SIG-M5 (cell line): Measurements from ENCODE around the gene UCKL1.
"Not testable (repeated sequence)": the region's sequence is repeated elsewhere in the genome, so short reads cannot be mapped to it uniquely, and the experiment has no call there.

Experiments
- DNase-seq: peaks from one replicate; lab custom pipeline; 2025; lab: John Stamatoyannopoulos, UW

UCKL1 gene

GRCh38 chr20:63972312-63973159, 16.3 kb upstream of the UCKL1 start:
- no peak for DNase-seq

- DNase-seq = not testable (repeated sequence)
Measured at GRCh38 chr20:63971960-63972311, 15.7 kb upstream of the UCKL1 start.

- no peak for DNase-seq
Measured at GRCh38 chr20:63970714-63971431, 14.7 kb upstream of the UCKL1 start.

GRCh38 chr20:63969838-63970713, 13.9 kb upstream of the UCKL1 start, which contains the start of gene ZNF512B:
Gene ZNF512B, minus strand, starts transcription at chr20:63969930. Its CDS starts 1,980 bp downstream, at chr20:63967950.
- DNase-seq = no peak

- no peak for DNase-seq
Measured at GRCh38 chr20:63968928-63969760, 12.9 kb upstream of the UCKL1 start.

- no peak for DNase-seq
Measured at GRCh38 chr20:63968136-63968927, 12.1 kb upstream of the UCKL1 start.

GRCh38 chr20:63967330-63968135, 11.3 kb upstream of the UCKL1 start:
- DNase-seq = no peak

- DNase-seq = no peak
Measured at GRCh38 chr20:63966944-63967322, 10.7 kb upstream of the UCKL1 start.

- DNase-seq = no peak
Measured at GRCh38 chr20:63966172-63966943, 10.1 kb upstream of the UCKL1 start.

GRCh38 chr20:63964412-63964811, 8.2 kb upstream of the UCKL1 start:
- no peak for DNase-seq

- no peak for DNase-seq
Measured at GRCh38 chr20:63963784-63964301, 7.6 kb upstream of the UCKL1 start.

GRCh38 chr20:63963348-63963741, 7.1 kb upstream of the UCKL1 start:
- no peak for DNase-seq

- DNase-seq = no peak
Measured at GRCh38 chr20:63962426-63963347, 6.5 kb upstream of the UCKL1 start.

GRCh38 chr20:63961664-63962425, 5.6 kb upstream of the UCKL1 start:
- DNase-seq = no peak

- DNase-seq = not testable (repeated sequence)
Measured at GRCh38 chr20:63960654-63961621, 4.7 kb upstream of the UCKL1 start.

GRCh38 chr20:63959699-63960075, 3.5 kb upstream of the UCKL1 start:
- DNase-seq = no peak
